ENCODE data around the gene E2F4. TPM values are rescaled to one million over a fixed set of nuclear protein-coding genes. Genes with fewer than 3 reads are reported as not detected.
A peak's percentile ranks its signal among the peaks of the same experiment; 100 is the strongest.

The E2F4 gene
- total RNA-seq, 8 experiments from 2014 or later: 27.7 to 83.7 (median 48.5) TPM

DNA sequence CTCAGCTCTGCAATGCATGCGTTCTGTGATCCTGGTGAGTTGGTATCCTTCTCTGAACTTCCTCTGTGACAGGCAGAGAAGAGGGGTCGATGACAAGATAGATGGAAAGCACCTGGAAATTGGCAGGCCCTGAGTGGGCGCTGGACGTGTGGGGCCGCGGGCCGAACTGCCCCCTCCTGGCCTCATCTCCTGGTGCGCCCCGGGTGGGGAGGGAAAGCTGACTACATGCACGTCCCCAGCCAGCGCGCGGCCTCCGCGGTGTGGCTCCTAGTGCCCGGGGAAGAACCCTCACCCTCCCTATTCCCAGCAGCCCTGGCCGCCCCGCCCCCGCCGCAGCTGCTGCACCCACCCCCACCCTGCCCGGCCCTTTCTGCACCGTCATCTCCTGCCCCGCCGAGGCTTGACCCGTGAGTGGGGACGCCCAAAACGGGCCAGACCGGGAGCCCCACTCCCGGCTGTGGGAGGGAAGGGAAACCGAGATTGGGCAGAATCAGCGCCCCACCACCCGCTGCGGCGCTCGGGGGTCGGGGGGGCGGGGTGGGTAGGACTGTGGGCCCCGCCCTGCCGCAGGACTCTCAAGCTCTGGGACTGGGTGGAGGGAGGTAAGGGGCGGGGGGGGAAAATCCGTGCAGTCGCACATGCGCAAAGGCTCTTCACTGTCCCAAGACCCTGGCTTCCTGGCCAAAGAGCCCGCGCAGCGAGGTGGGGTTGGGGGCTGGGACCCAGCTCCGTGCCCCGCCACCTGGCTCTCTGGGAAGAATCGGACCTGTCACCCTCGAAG lies 21.6 kb upstream of the E2F4 start, which contains the start of gene NOL3:
NOL3 (plus strand) TSS at position 371 of the 781 bp plus-strand sequence.
- in situ Hi-C loops (cut with MboI; ENCODE audit: low pct_unique_long_range_greater_than_20kb in 2 of 9, low sequenced_read_pairs in 9 of 9, unreplicated experiment in 9 of 9): loop anchor here in 8 of 9 experiments (25.0 kb wide), 2 partner anchors 183 to 208 kb away; partner anchors contain the start of genes CES3 (in 7 of the 8) and CES4A (in 1 of the 8)
- peak; percentile 50 to 78 (median 67) for ATAC-seq (replicated peaks in 6 of 8)
- H3K27ac ChIP-seq: peak within 1 kb of the TSS; percentile 70 to 81
- 0 to 6% methylated on average over 1 to 7 of the region's 50 CpGs; no CpG with 5 or more reads in 8 of the 10 experiments for WGBS, 10 experiments
- H3K4me1 ChIP-seq (replicated peaks in 1 of 2): peaks cover 35% of the 10 kb centered on the region in 2 donors
- peak within 1 kb of the TSS; percentile 24 to 42 (median 30) for H3K4me3 ChIP-seq

DNA sequence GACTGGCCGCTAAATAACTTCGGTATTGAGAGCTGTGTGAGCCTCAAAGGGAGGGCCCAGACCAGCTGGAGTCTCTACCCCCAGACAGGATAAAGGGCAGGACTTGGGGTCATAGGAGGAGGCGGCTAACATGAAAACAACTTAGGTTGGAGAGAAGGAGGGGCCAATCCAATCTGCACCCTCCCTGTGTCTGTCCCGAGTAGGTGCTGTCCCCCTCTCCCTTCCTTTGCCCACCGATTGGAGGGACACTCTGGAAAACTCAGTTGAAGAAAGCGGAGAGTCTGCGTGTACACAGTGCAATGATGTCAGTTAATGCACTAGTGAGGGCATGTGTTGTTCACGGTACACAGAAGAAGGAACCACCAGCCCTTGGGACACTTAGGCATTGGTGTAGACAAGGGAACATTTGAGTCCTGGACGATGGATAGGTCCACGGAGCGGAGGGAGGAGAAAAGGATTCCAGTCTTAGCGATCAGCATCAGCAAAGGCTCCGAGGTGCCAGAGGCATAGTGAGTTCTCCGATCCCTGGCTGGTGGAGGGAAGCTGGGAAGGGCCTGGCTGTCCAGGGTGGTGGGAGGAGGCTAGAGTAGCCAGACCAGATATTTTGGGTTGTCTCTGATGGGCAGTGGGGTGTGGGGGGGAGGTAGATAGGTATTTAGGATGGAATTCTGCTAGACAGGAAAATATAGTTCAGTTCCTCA lies 20.9 kb upstream of the E2F4 start:
- ATAC-seq (replicated peaks in 6 of 8): peak; percentile 2 to 23 (median 7)
- 3 to 50% (median 30%) methylated on average over 1 to 12 of the region's 14 CpGs; no CpG with 5 or more reads in 1 of the 10 experiments for WGBS, 10 experiments
- peak overlapping the region; percentile 70 to 81 for H3K27ac ChIP-seq
- in situ Hi-C loops (cut with MboI; ENCODE audit: low pct_unique_long_range_greater_than_20kb in 2 of 9, low sequenced_read_pairs in 9 of 9, unreplicated experiment in 9 of 9): loop anchor here in 8 of 9 experiments (25.0 kb wide), 2 partner anchors 184 to 209 kb away; partner anchors contain the start of genes CES3 (in 7 of the 8) and CES4A (in 1 of the 8)
- H3K4me1 ChIP-seq (replicated peaks in 1 of 2): peaks cover 35% of the 10 kb centered on the region in 2 donors
- H3K4me3 ChIP-seq: peak overlapping the region; percentile 24 to 42 (median 30)

DNA sequence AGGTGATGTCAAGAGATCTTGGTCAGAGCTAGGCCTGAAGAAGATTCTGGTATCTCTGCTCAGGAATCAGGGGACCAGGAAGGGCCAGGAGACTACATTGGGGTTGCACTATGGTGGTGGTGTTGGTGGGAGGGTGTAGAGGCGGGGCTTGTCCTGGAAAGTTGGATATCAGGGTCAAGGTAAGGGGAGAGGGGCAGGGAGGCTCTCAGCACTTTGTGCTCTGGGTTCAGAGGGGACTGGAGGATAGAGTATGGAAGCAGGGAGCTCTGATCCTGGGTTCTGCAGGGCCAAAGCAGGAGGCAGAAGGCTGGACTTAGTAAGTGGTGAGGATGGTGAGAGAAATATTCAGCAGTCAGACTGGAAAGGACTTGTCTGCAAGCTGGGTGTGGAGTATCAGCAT lies 18.6 kb upstream of the E2F4 start:
- H3K4me3 ChIP-seq: peak overlapping the region in 1 of 5 donors; percentile 29
- H3K4me1 ChIP-seq (replicated peaks in 1 of 2): peaks cover 35% of the 10 kb centered on the region in 2 donors
- no peak for ATAC-seq (replicated peaks in 6 of 8)
- in situ Hi-C loops (cut with MboI; ENCODE audit: low pct_unique_long_range_greater_than_20kb in 2 of 9, low sequenced_read_pairs in 9 of 9, unreplicated experiment in 9 of 9): loop anchor here in 8 of 9 experiments (25.0 kb wide), 2 partner anchors 186 to 211 kb away; partner anchors contain the start of genes CES3 (in 7 of the 8) and CES4A (in 1 of the 8)
- H3K27ac ChIP-seq: no peak overlapping the region
- WGBS, 10 experiments: 75% methylated on average over 1 of the region's 1 CpG; no CpG with 5 or more reads in 9 of the 10 experiments

DNA sequence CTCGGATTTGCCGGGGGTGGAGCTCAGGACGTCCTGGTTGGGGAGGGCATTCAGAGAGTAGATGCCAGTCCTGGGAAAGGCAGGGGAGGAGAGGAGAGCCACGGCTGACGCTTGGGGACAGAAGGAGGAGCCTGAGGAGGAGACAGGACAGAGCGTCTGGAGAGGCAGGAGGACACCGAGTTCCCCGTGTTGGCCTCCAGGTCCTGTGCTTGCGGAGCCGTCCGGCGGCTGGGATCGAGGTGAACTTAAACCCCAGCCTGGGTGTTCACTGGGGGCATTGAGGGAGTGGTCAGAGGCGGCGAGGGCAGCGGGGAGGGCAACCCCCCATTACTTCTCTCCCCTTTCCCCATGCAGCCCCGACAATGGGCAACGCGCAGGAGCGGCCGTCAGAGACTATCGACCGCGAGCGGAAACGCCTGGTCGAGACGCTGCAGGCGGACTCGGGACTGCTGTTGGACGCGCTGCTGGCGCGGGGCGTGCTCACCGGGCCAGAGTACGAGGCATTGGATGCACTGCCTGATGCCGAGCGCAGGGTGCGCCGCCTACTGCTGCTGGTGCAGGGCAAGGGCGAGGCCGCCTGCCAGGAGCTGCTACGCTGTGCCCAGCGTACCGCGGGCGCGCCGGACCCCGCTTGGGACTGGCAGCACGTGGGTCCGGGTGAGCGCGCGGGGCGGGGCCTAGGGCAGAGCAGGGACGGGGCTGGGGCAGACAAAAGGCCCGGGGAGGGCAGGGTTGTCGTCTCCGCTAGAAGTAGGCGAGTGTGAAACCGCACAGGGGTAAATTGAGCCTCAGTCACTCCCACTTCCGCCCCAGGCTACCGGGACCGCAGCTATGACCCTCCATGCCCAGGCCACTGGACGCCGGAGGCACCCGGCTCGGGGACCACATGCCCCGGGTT lies 17.9 kb upstream of the E2F4 start:
- 0 to 22% (median 2%) methylated on average over 1 to 10 of the region's 71 CpGs; no CpG with 5 or more reads in 3 of the 10 experiments for whole genome bisulfite sequencing, 10 experiments
- Histone ChIP-seq H3K4me3 (peak overlapping the region; percentile 14 to 29 (median 16)), H3K4me1 (replicated peaks in 1 of 2) (peaks cover 31 to 33% of the 10 kb centered on the region in 2 donors), H3K27ac (no peak overlapping the region)
- in situ Hi-C loops (cut with MboI; ENCODE audit: low pct_unique_long_range_greater_than_20kb in 2 of 9, low sequenced_read_pairs in 9 of 9, unreplicated experiment in 9 of 9): loop anchor here in 8 of 9 experiments (25.0 kb wide), 2 partner anchors 187 to 212 kb away; partner anchors contain the start of genes CES3 (in 7 of the 8) and CES4A (in 1 of the 8)
- peak; percentile 50 to 81 (median 58) for ATAC-seq (replicated peaks in 6 of 8)

DNA sequence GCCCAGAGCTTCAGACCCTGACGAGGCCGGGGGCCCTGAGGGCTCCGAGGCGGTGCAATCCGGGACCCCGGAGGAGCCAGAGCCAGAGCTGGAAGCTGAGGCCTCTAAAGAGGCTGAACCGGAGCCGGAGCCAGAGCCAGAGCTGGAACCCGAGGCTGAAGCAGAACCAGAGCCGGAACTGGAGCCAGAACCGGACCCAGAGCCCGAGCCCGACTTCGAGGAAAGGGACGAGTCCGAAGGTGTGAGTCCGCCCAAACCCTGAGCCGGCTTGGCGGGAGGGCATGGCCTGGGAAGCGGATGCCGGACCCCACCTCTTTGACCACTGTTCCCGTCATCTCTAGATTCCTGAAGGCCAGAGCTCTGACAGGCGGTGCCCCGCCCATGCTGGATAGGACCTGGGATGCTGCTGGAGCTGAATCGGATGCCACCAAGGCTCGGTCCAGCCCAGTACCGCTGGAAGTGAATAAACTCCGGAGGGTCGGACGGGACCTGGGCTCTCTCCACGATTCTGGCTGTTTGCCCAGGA lies 17.2 kb upstream of the E2F4 start:
- WGBS, 10 experiments: 40 to 88% (median 65%) methylated on average over 3 to 12 of the region's 31 CpGs; no CpG with 5 or more reads in 6 of the 10 experiments
- ATAC-seq (replicated peaks in 6 of 8): no peak
- H3K27ac ChIP-seq: no peak overlapping the region
- in situ Hi-C loops (cut with MboI; ENCODE audit: low pct_unique_long_range_greater_than_20kb in 2 of 9, low sequenced_read_pairs in 9 of 9, unreplicated experiment in 9 of 9): loop anchor here in 8 of 9 experiments (25.0 kb wide), 2 partner anchors 187 to 212 kb away; partner anchors contain the start of genes CES3 (in 7 of the 8) and CES4A (in 1 of the 8)
- peaks cover 24 to 26% of the 10 kb centered on the region in 2 donors for H3K4me1 ChIP-seq (replicated peaks in 1 of 2)
- H3K4me3 ChIP-seq: peak overlapping the region in 2 of 5 donors; percentile 14 to 29

GRCh38 chr16:67176662-67177061 lies 15.3 kb upstream of the E2F4 start:
- no peak for ATAC-seq (replicated peaks in 6 of 8)
- Histone ChIP-seq H3K4me3 (no peak overlapping the region), H3K4me1 (replicated peaks in 1 of 2) (peaks cover 13 to 18% of the 10 kb centered on the region in 2 donors), H3K27ac (no peak overlapping the region)
- in situ Hi-C loops (cut with MboI; ENCODE audit: low pct_unique_long_range_greater_than_20kb in 2 of 9, low sequenced_read_pairs in 9 of 9, unreplicated experiment in 9 of 9): no loop called here
- WGBS, 10 experiments: 83% methylated on average over 5 to 7 of the region's 12 CpGs; no CpG with 5 or more reads in 8 of the 10 experiments

DNA sequence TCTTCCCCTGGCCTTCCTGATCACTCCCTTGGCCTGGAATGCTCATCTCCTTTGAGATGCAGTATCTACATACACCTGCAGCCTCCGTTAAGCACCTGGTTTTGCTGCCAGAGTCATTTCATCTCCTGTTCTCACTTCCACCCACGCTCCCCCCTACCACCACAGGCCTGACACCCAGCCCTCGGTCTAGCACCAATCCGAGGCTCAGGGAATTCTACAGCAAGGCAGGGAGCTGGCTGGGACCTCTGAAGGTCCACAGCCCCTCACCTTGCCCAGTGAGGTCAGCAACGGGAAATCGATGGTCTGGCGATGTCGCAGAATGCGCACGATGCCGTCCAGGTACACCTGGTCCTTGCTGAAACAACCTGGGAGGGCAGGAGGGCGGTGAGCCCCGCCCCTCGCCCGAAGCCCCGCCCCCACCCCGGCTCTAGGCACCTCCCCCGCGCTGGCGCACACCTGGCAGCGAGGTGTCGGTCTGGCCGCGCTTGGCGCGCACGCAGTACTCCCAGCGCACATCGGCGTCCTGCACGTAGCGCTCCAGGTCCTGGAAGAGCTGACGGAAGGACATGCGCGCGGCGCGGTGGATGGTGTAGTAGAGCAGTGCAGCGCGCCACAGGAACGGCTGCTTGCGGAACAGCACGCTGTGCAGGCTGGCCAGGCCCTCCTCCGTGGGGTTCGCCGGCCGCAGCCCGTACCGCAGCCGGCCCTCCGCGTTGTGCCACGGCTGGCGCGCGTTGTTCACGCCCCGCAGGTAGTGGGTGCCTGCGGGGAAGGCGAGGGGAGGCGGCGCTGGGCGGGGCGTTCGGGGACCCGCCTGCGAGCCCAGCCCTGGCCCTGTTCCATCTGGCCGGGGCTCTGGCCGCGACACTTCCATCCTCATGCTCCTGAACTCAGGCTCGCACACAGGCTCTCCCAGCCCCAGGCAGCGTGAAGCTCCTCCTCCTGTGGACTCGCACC lies 13.9 kb upstream of the E2F4 start:
- H3K4me1 ChIP-seq (replicated peaks in 1 of 2): peaks cover 21 to 30% of the 10 kb centered on the region in 2 donors

GRCh38 chr16:67179421-67180080 lies 12.4 kb upstream of the E2F4 start:
- in situ Hi-C loops (cut with MboI; ENCODE audit: low pct_unique_long_range_greater_than_20kb in 2 of 9, low sequenced_read_pairs in 9 of 9, unreplicated experiment in 9 of 9): no loop called here
- Histone ChIP-seq H3K27ac (no peak overlapping the region), H3K4me3 (no peak overlapping the region), H3K4me1 (replicated peaks in 1 of 2) (peaks cover 15 to 22% of the 10 kb centered on the region in 2 donors)
- WGBS, 10 experiments: 80 to 100% (median 87%) methylated on average over 1 to 6 of the region's 13 CpGs; no CpG with 5 or more reads in 5 of the 10 experiments
- no peak for ATAC-seq (replicated peaks in 6 of 8)

More for the DNA sequence above, 13.9 kb upstream of the E2F4 start:
- WGBS, 10 experiments: 6 to 51% (median 44%) methylated on average over 2 to 6 of the region's 73 CpGs; no CpG with 5 or more reads in 7 of the 10 experiments
- ATAC-seq (replicated peaks in 6 of 8): peak; percentile 19 to 62 (median 46)
- in situ Hi-C loops (cut with MboI; ENCODE audit: low pct_unique_long_range_greater_than_20kb in 2 of 9, low sequenced_read_pairs in 9 of 9, unreplicated experiment in 9 of 9): no loop called here
- Histone ChIP-seq H3K4me3 (peak overlapping the region in 4 of 5 donors; percentile 10 to 16 (median 13)), H3K27ac (no peak overlapping the region)

DNA sequence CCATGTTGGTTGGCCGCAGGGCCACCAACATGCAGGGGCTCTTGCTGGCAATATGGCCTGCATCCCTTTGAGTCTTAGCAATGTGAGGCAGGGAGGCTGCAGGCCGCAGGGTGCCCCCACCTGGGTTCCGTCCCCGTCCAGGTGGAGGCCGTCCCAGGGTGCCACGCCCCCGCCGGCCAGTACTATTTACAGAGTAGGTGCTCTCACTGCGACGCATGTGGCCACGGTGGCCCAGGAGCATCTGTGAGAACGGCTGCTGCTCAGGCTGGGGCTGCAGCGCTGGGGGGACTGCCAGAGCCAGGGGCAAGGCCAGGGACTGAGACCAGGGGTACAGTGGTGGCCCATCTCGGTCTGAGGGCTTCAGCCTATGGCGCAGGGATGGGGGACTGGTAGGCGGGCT lies 11.8 kb upstream of the E2F4 start:
- Histone ChIP-seq H3K27ac (no peak overlapping the region), H3K4me1 (replicated peaks in 1 of 2) (peaks cover 15 to 16% of the 10 kb centered on the region in 2 donors), H3K4me3 (no peak overlapping the region)
- in situ Hi-C loops (cut with MboI; ENCODE audit: low pct_unique_long_range_greater_than_20kb in 2 of 9, low sequenced_read_pairs in 9 of 9, unreplicated experiment in 9 of 9): no loop called here
- ATAC-seq (replicated peaks in 6 of 8): no peak
- WGBS, 10 experiments: 93 to 100% (median 100%) methylated on average over 1 to 5 of the region's 16 CpGs; no CpG with 5 or more reads in 7 of the 10 experiments

DNA sequence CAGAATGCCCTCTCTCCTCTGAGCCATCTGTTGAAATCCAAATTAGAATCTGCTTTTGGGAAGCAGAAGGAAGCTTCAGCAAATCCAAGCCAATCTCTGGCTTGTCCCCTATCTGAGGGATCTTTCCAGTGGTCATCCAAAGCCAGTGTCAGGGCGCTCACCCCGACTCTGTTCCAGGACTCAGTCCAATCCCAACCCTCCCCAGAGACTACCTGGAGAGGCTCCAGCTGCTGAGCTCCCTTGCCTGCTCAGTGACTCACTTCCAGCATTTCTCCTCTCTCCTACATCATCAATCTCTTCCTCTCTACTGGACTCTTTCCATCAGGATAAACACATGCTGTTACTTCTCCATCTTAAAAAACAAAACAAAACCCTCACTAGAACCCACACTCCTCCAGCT lies 10.6 kb upstream of the E2F4 start:
- Histone ChIP-seq H3K27ac (no peak overlapping the region), H3K4me3 (no peak overlapping the region), H3K4me1 (replicated peaks in 1 of 2) (peaks cover 15 to 21% of the 10 kb centered on the region in 2 donors)
- WGBS, 10 experiments: 10 to 100% (median 73%) methylated on average over 2 of the region's 2 CpGs; no CpG with 5 or more reads in 5 of the 10 experiments
- no peak for ATAC-seq (replicated peaks in 6 of 8)
- in situ Hi-C loops (cut with MboI; ENCODE audit: low pct_unique_long_range_greater_than_20kb in 2 of 9, low sequenced_read_pairs in 9 of 9, unreplicated experiment in 9 of 9): no loop called here

Data from motor neuron (in vitro differentiated cells).